ENCODE measurements around the gene GCN1.
A peak's percentile ranks its signal among the peaks of the same experiment; 100 is the strongest.
"Not testable (repeated sequence)": the region's sequence is repeated elsewhere in the genome, so short reads cannot be mapped to it uniquely, and the experiment has no call there.

GCN1 gene

GRCh38 chr12:120211243-120211903, 16.9 kb upstream of the GCN1 start:
- no peak for DNase-seq (ENCODE audit: low read depth)
- H3K4me3 ChIP-seq (ENCODE audit: low read length) = no peak overlapping the region
- TF ChIP-seq, protein P1, sequence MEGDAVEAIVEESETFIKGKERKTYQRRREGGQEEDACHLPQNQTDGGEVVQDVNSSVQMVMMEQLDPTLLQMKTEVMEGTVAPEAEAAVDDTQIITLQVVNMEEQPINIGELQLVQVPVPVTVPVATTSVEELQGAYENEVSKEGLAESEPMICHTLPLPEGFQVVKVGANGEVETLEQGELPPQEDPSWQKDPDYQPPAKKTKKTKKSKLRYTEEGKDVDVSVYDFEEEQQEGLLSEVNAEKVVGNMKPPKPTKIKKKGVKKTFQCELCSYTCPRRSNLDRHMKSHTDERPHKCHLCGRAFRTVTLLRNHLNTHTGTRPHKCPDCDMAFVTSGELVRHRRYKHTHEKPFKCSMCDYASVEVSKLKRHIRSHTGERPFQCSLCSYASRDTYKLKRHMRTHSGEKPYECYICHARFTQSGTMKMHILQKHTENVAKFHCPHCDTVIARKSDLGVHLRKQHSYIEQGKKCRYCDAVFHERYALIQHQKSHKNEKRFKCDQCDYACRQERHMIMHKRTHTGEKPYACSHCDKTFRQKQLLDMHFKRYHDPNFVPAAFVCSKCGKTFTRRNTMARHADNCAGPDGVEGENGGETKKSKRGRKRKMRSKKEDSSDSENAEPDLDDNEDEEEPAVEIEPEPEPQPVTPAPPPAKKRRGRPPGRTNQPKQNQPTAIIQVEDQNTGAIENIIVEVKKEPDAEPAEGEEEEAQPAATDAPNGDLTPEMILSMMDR (IDR thresholded peaks at IDR 0.05; ENCODE audit: insufficient read depth, low read depth, low read length, missing control alignments) = no peak

- peak; percentile 85 for DNase-seq (ENCODE audit: low read depth)
- TF ChIP-seq, protein P1 (IDR thresholded peaks at IDR 0.05; ENCODE audit: insufficient read depth, low read depth, low read length, missing control alignments) = peak; percentile 6
- H3K4me3 ChIP-seq (ENCODE audit: low read length) = no peak overlapping the region
Measured at GRCh38 chr12:120209851-120210250, 15.3 kb upstream of the GCN1 start.

GRCh38 chr12:120207227-120207626, 12.7 kb upstream of the GCN1 start:
- no peak for DNase-seq (ENCODE audit: low read depth)
- no peak overlapping the region for H3K4me3 ChIP-seq (ENCODE audit: low read length)
- TF ChIP-seq, protein P1 (IDR thresholded peaks at IDR 0.05; ENCODE audit: insufficient read depth, low read depth, low read length, missing control alignments) = no peak

DNA sequence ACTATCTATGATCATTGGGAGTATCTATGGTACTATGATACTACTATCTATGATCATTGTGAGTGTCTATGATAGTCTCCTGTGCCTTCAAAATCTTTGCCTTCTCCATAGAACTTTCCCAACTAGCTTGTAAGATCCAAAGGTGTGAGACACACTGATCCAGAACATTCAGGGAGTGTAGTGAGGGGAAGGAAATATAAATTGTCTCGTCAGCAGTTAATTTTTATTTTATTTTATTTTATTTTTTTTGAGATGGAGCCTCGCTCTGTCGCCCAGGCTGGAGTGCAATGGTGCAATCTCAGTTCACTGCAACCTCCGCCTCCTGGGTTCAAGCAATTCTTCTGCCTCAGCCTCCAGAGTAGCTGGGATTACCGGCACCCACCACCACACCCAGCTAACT, 12.3 kb upstream of the GCN1 start:
- not testable (repeated sequence) for DNase-seq (ENCODE audit: low read depth); H3K4me3 ChIP-seq (ENCODE audit: low read length)

- no peak for DNase-seq (ENCODE audit: low read depth)
- H3K4me3 ChIP-seq (ENCODE audit: low read length) = no peak overlapping the region
- TF ChIP-seq, protein P1 (IDR thresholded peaks at IDR 0.05; ENCODE audit: insufficient read depth, low read depth, low read length, missing control alignments) = no peak
Measured at GRCh38 chr12:120206228-120206627, 11.7 kb upstream of the GCN1 start.

- DNase-seq (ENCODE audit: low read depth) = no peak
- TF ChIP-seq, protein P1 (IDR thresholded peaks at IDR 0.05; ENCODE audit: insufficient read depth, low read depth, low read length, missing control alignments) = no peak
- H3K4me3 ChIP-seq (ENCODE audit: low read length) = no peak overlapping the region
Measured at GRCh38 chr12:120204171-120204570, 9.7 kb upstream of the GCN1 start.

- no peak for DNase-seq (ENCODE audit: low read depth)
- H3K4me3 ChIP-seq (ENCODE audit: low read length) = peak overlapping the region; percentile 100
- TF ChIP-seq, protein P1 (IDR thresholded peaks at IDR 0.05; ENCODE audit: insufficient read depth, low read depth, low read length, missing control alignments) = no peak
Measured at GRCh38 chr12:120200364-120200800, 5.9 kb upstream of the GCN1 start.
